Left lung (tissue), 10 donors: ENCODE data around the gene PTPRN2. TPM values are rescaled to one million over a fixed set of nuclear protein-coding genes. Genes with fewer than 3 reads are reported as not detected.

Experiments used
- ATAC-seq: fragments of 200-7000 bp; cut with Tn5 transposase; one replicate; pipeline ENCODE4 v1.9.1; 2020; ENCODE audit warnings: moderate library complexity
- DNase-seq, 4 donors: peaks; one replicate each; pipeline ENCODE4 v3.0.0-alpha.2; 2013 to 2020
- H3K27ac ChIP-seq, 2 donors: fragments of 200-600 bp; sonication (generic) in 1 of 2; one replicate each; pipeline versions ENCODE4 v1.5.0 to v1.8.0; 2020 to 2021
- H3K27me3 ChIP-seq, 2 donors: fragments of 200-600 bp; sonication (generic) in 1 of 2; one replicate each; pipeline versions ENCODE4 v1.5.0 to v1.8.0; 2020 to 2021
- H3K36me3 ChIP-seq, 2 donors: fragments of 200-600 bp; sonication (generic) in 1 of 2; one replicate each; pipeline versions ENCODE4 v1.5.0 to v1.8.0; 2020 to 2021
- H3K4me1 ChIP-seq, 2 donors: fragments of 200-600 bp; one replicate each; pipeline ENCODE4 v1.8.0; 2021
- H3K4me3 ChIP-seq, 2 donors: fragments of 200-600 bp; sonication (generic) in 1 of 2; one replicate each; pipeline versions ENCODE4 v1.5.0 to v1.8.0; 2020 to 2021; ENCODE audit warnings: mild to moderate bottlenecking in 1 of 2
- H3K9me3 ChIP-seq, 2 donors: fragments of 200-600 bp; sonication (generic) in 1 of 2; one replicate each; pipeline versions ENCODE4 v1.5.0 to v1.8.0; 2020 to 2021
- intact Hi-C, 2 donors: fragments of 100-400 bp; cut with DNase I; formaldehyde crosslinking; loops; one replicate each; pipeline versions ENCODE4 v1.11.2 to v1.14.2; 2022
- polyA plus RNA-seq, 6 donors: library from polyadenylated mRNA; unstranded; fragments of 120-200 nt; gene quantifications; one replicate each; pipeline ENCODE4 v1.2.1, GENCODE V29; 2013; ENCODE audit not compliant: insufficient read length in 6 of 6
- total RNA-seq, 2 donors: library from RNA; stranded (reverse); fragmentation: NEBNext Ultra II Directional; extraction: Animal tissue kit (Norgen Biotek cat#: 25700); gene quantifications; one replicate each; pipeline ENCODE4 v1.2.1, GENCODE V29; 2021
- TF ChIP-seq, protein P1 (sequence below), 2 donors: fragments of 200-600 bp; sonication (generic) in 1 of 2; IDR thresholded peaks; one replicate each; pipeline versions ENCODE4 v1.5.0 to v1.8.0; 2021; ENCODE audit warnings: antibody characterized with exemption in 2 of 2
- donor health status: DM: no; HTN: yes; CAD: no.
- donor health status: DM: no; HTN: no; CAD: no.

Gene PTPRN2
- total and polyA plus RNA-seq, 8 donors, result 4.0 to 7.8 (median 6.8) TPM

DNA sequence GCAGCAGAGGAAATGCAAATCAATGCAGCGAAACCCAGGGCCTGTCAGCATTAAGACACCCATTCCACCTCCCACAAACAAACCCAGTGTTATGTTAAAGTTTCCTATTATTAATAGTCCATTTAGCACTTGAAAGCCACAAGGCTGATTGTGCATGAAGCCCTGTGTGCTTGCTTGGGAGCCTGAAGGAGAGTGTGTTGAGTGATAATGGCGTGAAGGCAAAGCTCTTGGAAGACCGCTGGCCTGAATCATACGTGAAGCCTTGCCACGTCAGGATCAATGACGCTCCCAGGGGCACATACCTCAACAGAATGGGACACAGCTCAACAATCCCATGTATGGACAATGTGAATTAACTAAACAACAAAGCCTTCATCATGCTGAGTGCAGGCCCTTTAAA is 25.1 kb downstream of the PTPRN2 start:
- ATAC-seq (no peak), DNase-seq (no peak)
- Histone ChIP-seq H3K36me3 (no peaks in the 10 kb centered on the region), H3K27me3 (peaks cover 0 to 16% of the 10 kb centered on the region in 2 donors), H3K9me3 (no peaks in the 10 kb centered on the region), H3K4me1 (no peaks in the 10 kb centered on the region), H3K4me3 (no peak overlapping the region), H3K27ac (no peak overlapping the region)
- TF ChIP-seq, protein P1, sequence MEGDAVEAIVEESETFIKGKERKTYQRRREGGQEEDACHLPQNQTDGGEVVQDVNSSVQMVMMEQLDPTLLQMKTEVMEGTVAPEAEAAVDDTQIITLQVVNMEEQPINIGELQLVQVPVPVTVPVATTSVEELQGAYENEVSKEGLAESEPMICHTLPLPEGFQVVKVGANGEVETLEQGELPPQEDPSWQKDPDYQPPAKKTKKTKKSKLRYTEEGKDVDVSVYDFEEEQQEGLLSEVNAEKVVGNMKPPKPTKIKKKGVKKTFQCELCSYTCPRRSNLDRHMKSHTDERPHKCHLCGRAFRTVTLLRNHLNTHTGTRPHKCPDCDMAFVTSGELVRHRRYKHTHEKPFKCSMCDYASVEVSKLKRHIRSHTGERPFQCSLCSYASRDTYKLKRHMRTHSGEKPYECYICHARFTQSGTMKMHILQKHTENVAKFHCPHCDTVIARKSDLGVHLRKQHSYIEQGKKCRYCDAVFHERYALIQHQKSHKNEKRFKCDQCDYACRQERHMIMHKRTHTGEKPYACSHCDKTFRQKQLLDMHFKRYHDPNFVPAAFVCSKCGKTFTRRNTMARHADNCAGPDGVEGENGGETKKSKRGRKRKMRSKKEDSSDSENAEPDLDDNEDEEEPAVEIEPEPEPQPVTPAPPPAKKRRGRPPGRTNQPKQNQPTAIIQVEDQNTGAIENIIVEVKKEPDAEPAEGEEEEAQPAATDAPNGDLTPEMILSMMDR (IDR thresholded peaks at IDR 0.05), result no peak
- intact Hi-C loops, result no loop called here

DNA sequence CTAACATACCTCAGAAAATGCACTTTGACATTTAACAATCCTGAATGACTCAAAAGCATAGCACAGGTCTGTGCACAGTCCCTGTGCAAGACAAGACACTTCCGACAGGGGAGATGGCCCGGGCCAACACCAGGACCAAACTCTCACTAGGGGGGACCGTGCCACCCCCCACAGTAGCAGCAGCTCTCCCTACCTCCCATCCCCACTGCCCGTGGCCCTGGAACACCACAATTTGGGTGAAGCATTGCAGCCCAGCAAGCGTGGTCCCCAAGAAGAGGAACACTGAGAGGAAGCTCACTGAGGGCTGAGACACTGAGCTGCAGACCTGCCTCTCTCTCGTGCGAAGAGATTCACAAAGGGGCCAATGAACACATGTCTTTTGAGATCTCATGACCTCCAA is 26.0 kb downstream of the PTPRN2 start:
- Histone ChIP-seq H3K27me3 (peaks cover 0 to 8% of the 10 kb centered on the region in 2 donors), H3K36me3 (no peaks in the 10 kb centered on the region), H3K4me1 (no peaks in the 10 kb centered on the region), H3K9me3 (no peaks in the 10 kb centered on the region), H3K27ac (no peak overlapping the region), H3K4me3 (no peak overlapping the region)
- intact Hi-C loops, result no loop called here
- TF ChIP-seq, protein P1 (IDR thresholded peaks at IDR 0.05), result no peak
- DNase-seq, result no peak
- ATAC-seq, result no peak

DNA sequence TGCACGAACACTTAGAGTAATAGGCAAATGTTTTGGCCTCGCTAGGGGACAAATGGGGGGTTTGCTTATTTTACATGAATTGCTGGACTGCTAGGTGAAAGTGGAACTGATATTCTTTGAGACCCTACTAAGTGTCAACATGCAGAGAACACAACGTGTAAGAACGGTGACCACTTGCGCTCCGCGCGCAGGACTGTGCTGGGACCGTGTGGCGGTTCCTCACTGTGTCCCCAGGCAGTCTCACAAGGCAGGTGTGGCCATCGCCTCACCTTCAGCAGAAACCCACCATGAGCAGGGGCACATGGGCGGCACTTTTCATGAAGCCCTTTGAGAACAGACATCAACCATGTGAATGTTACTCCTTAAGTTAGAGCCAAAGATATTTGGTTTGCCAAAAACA is 27.2 kb downstream of the PTPRN2 start:
- ATAC-seq (no peak), DNase-seq (no peak)
- intact Hi-C loops, result no loop called here
- Histone ChIP-seq H3K27me3 (peaks cover 0 to 8% of the 10 kb centered on the region in 2 donors), H3K9me3 (no peaks in the 10 kb centered on the region), H3K27ac (no peak overlapping the region), H3K36me3 (no peaks in the 10 kb centered on the region), H3K4me3 (no peak overlapping the region), H3K4me1 (no peaks in the 10 kb centered on the region)
- TF ChIP-seq, protein P1 (IDR thresholded peaks at IDR 0.05), result no peak

DNA sequence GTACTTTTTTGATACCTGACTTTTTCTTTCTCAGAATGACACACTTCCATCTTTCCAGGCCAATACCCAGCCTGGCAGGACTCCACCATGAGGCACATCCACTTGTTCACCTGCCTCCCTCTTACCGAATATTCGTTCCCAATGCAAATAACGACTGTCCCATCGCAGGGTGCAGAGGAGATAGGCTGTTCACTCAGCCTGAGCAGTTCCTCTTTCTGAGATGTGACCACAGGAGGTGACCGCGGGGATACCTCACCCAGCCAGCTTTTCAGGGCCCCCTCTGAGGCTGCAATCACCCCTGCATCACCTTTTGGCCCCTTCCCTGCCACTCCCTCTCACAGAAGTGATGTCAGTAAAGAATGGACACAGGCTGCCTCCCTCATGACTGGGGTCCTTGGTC is 28.3 kb downstream of the PTPRN2 start:
- ATAC-seq (no peak), DNase-seq (no peak)
- TF ChIP-seq, protein P1 (IDR thresholded peaks at IDR 0.05), result no peak
- Histone ChIP-seq H3K27me3 (peaks cover 0 to 2% of the 10 kb centered on the region in 2 donors), H3K4me3 (no peak overlapping the region), H3K36me3 (no peaks in the 10 kb centered on the region), H3K27ac (no peak overlapping the region), H3K9me3 (no peaks in the 10 kb centered on the region), H3K4me1 (no peaks in the 10 kb centered on the region)
- intact Hi-C loops, result no loop called here

DNA sequence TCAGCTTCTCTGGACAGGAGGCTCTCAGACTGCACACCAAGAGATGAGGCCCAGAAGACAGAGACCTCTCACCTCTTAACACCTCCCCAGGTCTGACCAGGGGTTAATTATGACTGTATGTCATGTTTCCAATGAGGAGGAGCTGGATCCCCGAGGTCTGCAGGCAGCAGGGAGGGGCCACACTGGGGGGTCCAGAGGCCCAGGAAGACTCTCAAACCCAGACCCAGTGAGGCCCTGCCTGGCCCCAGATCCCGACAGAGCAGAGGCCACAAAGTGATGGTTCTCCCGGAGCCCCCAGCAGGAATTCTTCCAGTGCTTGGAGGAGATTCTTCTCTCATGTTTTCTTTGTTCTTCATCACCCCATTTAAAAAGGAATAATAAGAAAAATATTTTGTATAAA is 28.8 kb downstream of the PTPRN2 start:
- no peak for DNase-seq
- ATAC-seq, result no peak
- Histone ChIP-seq H3K27me3 (no peaks in the 10 kb centered on the region), H3K27ac (no peak overlapping the region), H3K4me1 (no peaks in the 10 kb centered on the region), H3K9me3 (no peaks in the 10 kb centered on the region), H3K4me3 (no peak overlapping the region), H3K36me3 (no peaks in the 10 kb centered on the region)
- TF ChIP-seq, protein P1 (IDR thresholded peaks at IDR 0.05), result no peak
- intact Hi-C loops, result no loop called here
